ENCODE measurements around the gene COX5A.

GRCh38 chr15:74889390-74889882 is 48.4 kb downstream of the COX5A start:
- TF ChIP-seq CTCF (IDR thresholded peaks at IDR 0.05) (no peak), POLR2A (IDR thresholded peaks at IDR 0.05) (no peak)
